B cell (primary cell): Measurements from ENCODE around the gene SULT1A2.
"Not testable (repeated sequence)": the region's sequence is repeated elsewhere in the genome, so short reads cannot be mapped to it uniquely, and the experiment has no call there.

Experiments used
- EZH2 ChIP-seq: IDR thresholded peaks from 2 replicates; pipeline ENCODE4 v1.6.1; 2012; ENCODE audit warnings: borderline replicate concordance, low read depth, mild to moderate bottlenecking, moderate library complexity, low read length; ENCODE audit not compliant: insufficient read depth, poor library complexity, severe bottlenecking
- TF ChIP-seq, protein P1 (sequence below): fragments of 200-600 bp; IDR thresholded peaks from one replicate; pipeline ENCODE4 v1.8.0; 2022; ENCODE audit warnings: antibody characterized with exemption, mild to moderate bottlenecking

DNA sequence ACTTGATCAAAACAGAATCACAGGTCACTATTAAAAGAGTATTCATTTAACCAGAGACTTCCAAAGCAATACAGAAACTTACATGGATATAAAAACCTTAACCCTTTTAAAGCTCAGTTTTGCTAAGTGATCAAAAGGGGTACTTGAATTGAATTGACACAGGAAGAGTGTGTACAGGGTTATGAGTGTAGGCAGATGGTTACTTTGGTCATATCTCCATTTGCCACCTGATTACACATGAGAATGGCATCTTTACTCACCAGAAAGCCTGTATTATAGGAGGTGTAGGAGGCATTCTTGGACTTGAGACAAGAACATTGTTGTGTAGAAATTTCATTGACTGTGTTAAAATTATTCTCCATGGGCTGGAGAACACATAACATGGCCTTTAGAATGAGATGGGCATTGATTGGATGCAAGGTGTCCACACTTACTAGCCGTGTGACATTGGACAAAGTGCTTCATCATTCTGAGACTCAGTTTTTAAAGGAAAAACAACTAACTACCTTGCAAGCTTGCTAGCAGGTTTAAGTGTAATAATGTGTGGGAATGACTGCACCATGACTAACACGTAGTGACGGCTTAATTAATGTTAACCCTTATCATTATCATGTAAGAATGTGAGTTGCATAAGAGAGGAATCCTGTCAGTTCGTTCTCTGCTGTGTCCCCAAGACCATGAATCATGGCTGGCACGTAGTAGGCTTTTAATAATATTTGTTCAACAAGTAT is 39.4 kb upstream of the SULT1A2 start:
- TF ChIP-seq, protein P1, sequence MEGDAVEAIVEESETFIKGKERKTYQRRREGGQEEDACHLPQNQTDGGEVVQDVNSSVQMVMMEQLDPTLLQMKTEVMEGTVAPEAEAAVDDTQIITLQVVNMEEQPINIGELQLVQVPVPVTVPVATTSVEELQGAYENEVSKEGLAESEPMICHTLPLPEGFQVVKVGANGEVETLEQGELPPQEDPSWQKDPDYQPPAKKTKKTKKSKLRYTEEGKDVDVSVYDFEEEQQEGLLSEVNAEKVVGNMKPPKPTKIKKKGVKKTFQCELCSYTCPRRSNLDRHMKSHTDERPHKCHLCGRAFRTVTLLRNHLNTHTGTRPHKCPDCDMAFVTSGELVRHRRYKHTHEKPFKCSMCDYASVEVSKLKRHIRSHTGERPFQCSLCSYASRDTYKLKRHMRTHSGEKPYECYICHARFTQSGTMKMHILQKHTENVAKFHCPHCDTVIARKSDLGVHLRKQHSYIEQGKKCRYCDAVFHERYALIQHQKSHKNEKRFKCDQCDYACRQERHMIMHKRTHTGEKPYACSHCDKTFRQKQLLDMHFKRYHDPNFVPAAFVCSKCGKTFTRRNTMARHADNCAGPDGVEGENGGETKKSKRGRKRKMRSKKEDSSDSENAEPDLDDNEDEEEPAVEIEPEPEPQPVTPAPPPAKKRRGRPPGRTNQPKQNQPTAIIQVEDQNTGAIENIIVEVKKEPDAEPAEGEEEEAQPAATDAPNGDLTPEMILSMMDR: not testable (repeated sequence)
- TF ChIP-seq EZH2: not testable (repeated sequence)
